Measurements from ENCODE around the gene CCDC70. TPM values are rescaled to one million over a fixed set of nuclear protein-coding genes. Genes with fewer than 3 reads are reported as not detected.
A peak's percentile ranks its signal among the peaks of the same experiment; 100 is the strongest.

Gene CCDC70
- total and polyA plus RNA-seq, 12 donors: not detected

GRCh38 chr13:51914137-51914493 is 52.3 kb downstream of the CCDC70 start:
- H3K36me3 ChIP-seq: no peaks in the 10 kb centered on the region
- H3K9me3 ChIP-seq: no peaks in the 10 kb centered on the region
- peaks cover 0 to 7% (median 0%) of the 10 kb centered on the region in 9 donors for H3K4me1 ChIP-seq
- 86% methylated on average over 7 of the region's 7 CpGs for WGBS, 2 donors
- peak in 1 of 8 donors; percentile 17 for ATAC-seq
- H3K4me3 ChIP-seq: no peak overlapping the region
- H3K27ac ChIP-seq: no peak overlapping the region
- no peak for TF ChIP-seq CTCF (IDR thresholded peaks at IDR 0.05)
- DNase-seq: no peak
- no peaks in the 10 kb centered on the region for H3K27me3 ChIP-seq
- intact Hi-C loops (cut with DNase I): loop anchor here in 1 of 10 donors (10.0 kb wide), 1 partner anchor 81 kb away; no protein-coding TSS in a partner anchor

Other genes with a start within 250 kb of the CCDC70 start
- gene DHRS12, start 57.8 kb upstream of the CCDC70 start, total RNA-seq: 10 to 100 TPM in 6 of 10 donors, 1 to 10 TPM in 4; 8.6 to 14.0 (median 10.3) TPM
- gene DHRS12, start 57.8 kb upstream of the CCDC70 start, polyA plus RNA-seq: 10 to 100 TPM in 1 of 2 donors, 1 to 10 TPM in 1; 5.5 to 20.6 TPM
- gene TMEM272, start 16.8 kb upstream of the CCDC70 start, total RNA-seq: 1 to 10 TPM in 4 of 10 donors, under 1 TPM in 6; 0.32 to 2.7 (median 0.77) TPM
- gene TMEM272, start 16.8 kb upstream of the CCDC70 start, polyA plus RNA-seq: under 1 TPM; 0.09 to 0.37 TPM
- 1 to 10 TPM; 3.0 to 9.3 (median 6.0) TPM for gene ATP7B, start 149.5 kb downstream of the CCDC70 start, total RNA-seq
- gene ATP7B, start 149.5 kb downstream of the CCDC70 start, polyA plus RNA-seq: 1 to 10 TPM; 2.0 to 3.2 TPM
- gene ALG11, start 150.4 kb downstream of the CCDC70 start, total RNA-seq: 10 to 100 TPM; 16.5 to 24.9 (median 22.2) TPM
- 1 to 10 TPM; 2.8 to 6.4 TPM for gene ALG11, start 150.4 kb downstream of the CCDC70 start, polyA plus RNA-seq
- gene UTP14C, start 162.7 kb downstream of the CCDC70 start, total RNA-seq: 10 to 100 TPM in 8 of 10 donors, 1 to 10 TPM in 2; 8.9 to 15.1 (median 12.4) TPM
- 1 to 10 TPM; 3.0 to 4.9 TPM for gene UTP14C, start 162.7 kb downstream of the CCDC70 start, polyA plus RNA-seq